Activated T-cell treated with anti-CD3 and anti-CD28 coated beads, Interleukin-2, amount 50 U/mL, for 4 hours (primary cell): Measurements from ENCODE around the gene CBLC. TPM values are rescaled to one million over a fixed set of nuclear protein-coding genes. Genes with fewer than 3 reads are reported as not detected.
A peak's percentile ranks its signal among the peaks of the same experiment; 100 is the strongest.

Experiments
- ATAC-seq, 2 donors: fragments of 200-7000 bp; cut with Tn5 transposase; one replicate each; pipeline ENCODE4 v1.10.0; 2021
- DNase-seq: peaks from one replicate; pipeline ENCODE4 v3.0.0-alpha.2; 2020
- H3K27me3 Mint-ChIP-seq: one replicate; pipeline ENCODE4 v1.8.0; 2021; ENCODE audit warnings: low read depth, mixed read lengths
- H3K36me3 Mint-ChIP-seq: one replicate; pipeline ENCODE4 v1.8.0; 2022; ENCODE audit warnings: mixed read lengths; ENCODE audit not compliant: insufficient read depth
- H3K4me1 Mint-ChIP-seq: one replicate; pipeline ENCODE4 v1.8.0; 2021; ENCODE audit warnings: low read depth, mixed read lengths
- H3K4me3 Mint-ChIP-seq: one replicate; pipeline ENCODE4 v1.8.0; 2021; ENCODE audit warnings: mild to moderate bottlenecking, moderate library complexity, mixed read lengths
- H3K9me3 Mint-ChIP-seq: one replicate; pipeline ENCODE4 v1.8.0; 2021; ENCODE audit warnings: mixed read lengths
- total RNA-seq, 3 donors: library from RNA; stranded (reverse); gene quantifications; one replicate each; pipeline ENCODE4 v1.2.1, GENCODE V29; 2021

Gene CBLC
- under 1 TPM in 1 of 3 donors, not detected in 2; 0.23 TPM for total RNA-seq

GRCh38 chr19:44777715-44778347 is at the start of gene CBLC:
TSS of gene CBLC (plus strand) at chr19:44777890. CDS start at chr19:44777932, 42 bp downstream.
- H3K9me3 Mint-ChIP-seq = no peaks in the 10 kb centered on the region
- H3K36me3 Mint-ChIP-seq = no peaks in the 10 kb centered on the region
- H3K27me3 Mint-ChIP-seq = peaks cover 3% of the 10 kb centered on the region
- H3K4me1 Mint-ChIP-seq = no peaks in the 10 kb centered on the region
- ATAC-seq (peak; percentile 25 to 34), DNase-seq (no peak)
- no peak within 1 kb of the TSS for H3K4me3 Mint-ChIP-seq

- peaks cover 25% of the 10 kb centered on the region for H3K4me1 Mint-ChIP-seq
- H3K4me3 Mint-ChIP-seq = no peak overlapping the region
- no peaks in the 10 kb centered on the region for H3K27me3 Mint-ChIP-seq
- H3K36me3 Mint-ChIP-seq = no peaks in the 10 kb centered on the region
- ATAC-seq (no peak), DNase-seq (no peak)
- H3K9me3 Mint-ChIP-seq = no peaks in the 10 kb centered on the region
Measured at GRCh38 chr19:44728178-44728577, 49.5 kb upstream of the CBLC start.

- H3K36me3 Mint-ChIP-seq = no peaks in the 10 kb centered on the region
- no peaks in the 10 kb centered on the region for H3K9me3 Mint-ChIP-seq
- DNase-seq (no peak), ATAC-seq (no peak)
- H3K4me3 Mint-ChIP-seq = no peak overlapping the region
- no peaks in the 10 kb centered on the region for H3K27me3 Mint-ChIP-seq
- peaks cover 12% of the 10 kb centered on the region for H3K4me1 Mint-ChIP-seq
Measured at GRCh38 chr19:44729516-44730033, 48.1 kb upstream of the CBLC start.

- DNase-seq = no peak
- H3K4me1 Mint-ChIP-seq = peaks cover 8% of the 10 kb centered on the region
- no peak for ATAC-seq
- H3K9me3 Mint-ChIP-seq = no peaks in the 10 kb centered on the region
- H3K27me3 Mint-ChIP-seq = no peaks in the 10 kb centered on the region
- no peak overlapping the region for H3K4me3 Mint-ChIP-seq
- H3K36me3 Mint-ChIP-seq = no peaks in the 10 kb centered on the region
Measured at GRCh38 chr19:44731081-44731480, 46.6 kb upstream of the CBLC start.

GRCh38 chr19:44731622-44732021 is 46.1 kb upstream of the CBLC start:
- peaks cover 8% of the 10 kb centered on the region for H3K4me1 Mint-ChIP-seq
- H3K36me3 Mint-ChIP-seq = no peaks in the 10 kb centered on the region
- no peaks in the 10 kb centered on the region for H3K27me3 Mint-ChIP-seq
- no peaks in the 10 kb centered on the region for H3K9me3 Mint-ChIP-seq
- ATAC-seq = no peak
- H3K4me3 Mint-ChIP-seq = no peak overlapping the region
- DNase-seq = no peak

- peaks cover 11% of the 10 kb centered on the region for H3K4me1 Mint-ChIP-seq
- H3K27me3 Mint-ChIP-seq = no peaks in the 10 kb centered on the region
- no peaks in the 10 kb centered on the region for H3K9me3 Mint-ChIP-seq
- no peak for DNase-seq
- ATAC-seq = no peak
- H3K4me3 Mint-ChIP-seq = no peak overlapping the region
- H3K36me3 Mint-ChIP-seq = no peaks in the 10 kb centered on the region
Measured at GRCh38 chr19:44732235-44733014, 45.3 kb upstream of the CBLC start.

GRCh38 chr19:44734357-44734756 is 43.3 kb upstream of the CBLC start:
- peaks cover 3% of the 10 kb centered on the region for H3K4me1 Mint-ChIP-seq
- no peaks in the 10 kb centered on the region for H3K27me3 Mint-ChIP-seq
- no peaks in the 10 kb centered on the region for H3K9me3 Mint-ChIP-seq
- no peaks in the 10 kb centered on the region for H3K36me3 Mint-ChIP-seq
- no peak for DNase-seq
- H3K4me3 Mint-ChIP-seq = no peak overlapping the region
- ATAC-seq = no peak

- Mint-ChIP-seq H3K27me3 (no peaks in the 10 kb centered on the region), H3K4me3 (no peak overlapping the region), H3K36me3 (no peaks in the 10 kb centered on the region), H3K4me1 (peaks cover 3% of the 10 kb centered on the region), H3K9me3 (no peaks in the 10 kb centered on the region)
- ATAC-seq (no peak), DNase-seq (no peak)
Measured at GRCh38 chr19:44735011-44735410, 42.7 kb upstream of the CBLC start.

GRCh38 chr19:44737238-44738071 is 40.2 kb upstream of the CBLC start:
- Mint-ChIP-seq H3K36me3 (no peaks in the 10 kb centered on the region), H3K9me3 (no peaks in the 10 kb centered on the region), H3K4me1 (peaks cover 9% of the 10 kb centered on the region), H3K4me3 (no peak overlapping the region), H3K27me3 (no peaks in the 10 kb centered on the region)
- ATAC-seq (peak in 1 of 2 donors; percentile 30), DNase-seq (no peak)

GRCh38 chr19:44738136-44738535 is 39.6 kb upstream of the CBLC start:
- Mint-ChIP-seq H3K9me3 (no peaks in the 10 kb centered on the region), H3K4me1 (peaks cover 13% of the 10 kb centered on the region), H3K4me3 (no peak overlapping the region), H3K27me3 (no peaks in the 10 kb centered on the region), H3K36me3 (no peaks in the 10 kb centered on the region)
- DNase-seq (no peak), ATAC-seq (no peak)

- ATAC-seq (no peak), DNase-seq (no peak)
- Mint-ChIP-seq H3K4me1 (peaks cover 13% of the 10 kb centered on the region), H3K9me3 (no peaks in the 10 kb centered on the region), H3K36me3 (no peaks in the 10 kb centered on the region), H3K27me3 (no peaks in the 10 kb centered on the region), H3K4me3 (no peak overlapping the region)
Measured at GRCh38 chr19:44738603-44739558, 38.8 kb upstream of the CBLC start.

GRCh38 chr19:44740351-44740824 is 37.3 kb upstream of the CBLC start:
- Mint-ChIP-seq H3K36me3 (no peaks in the 10 kb centered on the region), H3K4me1 (peaks cover 13% of the 10 kb centered on the region), H3K4me3 (no peak overlapping the region), H3K9me3 (no peaks in the 10 kb centered on the region), H3K27me3 (no peaks in the 10 kb centered on the region)
- ATAC-seq (no peak), DNase-seq (no peak)

- no peaks in the 10 kb centered on the region for H3K27me3 Mint-ChIP-seq
- DNase-seq = no peak
- H3K4me3 Mint-ChIP-seq = no peak overlapping the region
- H3K9me3 Mint-ChIP-seq = no peaks in the 10 kb centered on the region
- peak in 1 of 2 donors; percentile 31 for ATAC-seq
- H3K36me3 Mint-ChIP-seq = no peaks in the 10 kb centered on the region
- peaks cover 15% of the 10 kb centered on the region for H3K4me1 Mint-ChIP-seq
Measured at GRCh38 chr19:44741258-44741731, 36.4 kb upstream of the CBLC start.
